Stimulated activated CD8-positive, alpha-beta memory T cell treated with anti-CD3 and anti-CD28 coated beads, Interleukin-4, amount 100 ng/mL, for 48 hours (primary cell): ENCODE results near the gene GLYATL3.
A peak's percentile ranks its signal among the peaks of the same experiment; 100 is the strongest.
"Not testable (repeated sequence)": the region's sequence is repeated elsewhere in the genome, so short reads cannot be mapped to it uniquely, and the experiment has no call there.

Experiments
- DNase-seq: peaks from one replicate; pipeline ENCODE4 v3.0.0-alpha.2; 2020

Gene GLYATL3

DNA sequence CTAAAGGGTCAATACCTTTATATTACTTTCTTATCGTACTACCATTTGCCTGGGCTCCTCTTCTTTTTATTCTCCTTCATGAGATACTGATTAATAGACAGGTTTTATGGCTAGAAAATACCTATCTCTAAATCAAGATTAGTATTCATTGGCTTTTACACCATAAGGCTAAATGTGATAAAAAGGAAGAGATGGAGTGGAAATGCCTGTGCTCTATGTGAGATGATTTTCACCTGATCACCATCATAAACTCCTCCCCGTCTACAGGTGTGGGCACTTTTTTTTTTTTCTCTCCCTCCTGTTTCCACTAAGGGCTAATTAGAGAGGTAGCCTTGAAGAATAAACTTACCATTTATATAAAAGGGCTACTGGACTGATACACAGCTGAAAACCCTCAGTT lies at the start of gene GLYATL3:
Gene GLYATL3 (plus strand): TSS at position 301 of the 400 bp plus-strand sequence. CDS start 12,068 bp downstream, outside the sequence.
- DNase-seq = no peak

GRCh38 chr6:49453221-49453620 lies 46.5 kb upstream of the GLYATL3 start:
- no peak for DNase-seq

- no peak for DNase-seq
These were observed 44.7 kb upstream of the GLYATL3 start for GRCh38 chr6:49454787-49455709.

GRCh38 chr6:49457771-49458170 lies 42.0 kb upstream of the GLYATL3 start:
- no peak for DNase-seq

DNA sequence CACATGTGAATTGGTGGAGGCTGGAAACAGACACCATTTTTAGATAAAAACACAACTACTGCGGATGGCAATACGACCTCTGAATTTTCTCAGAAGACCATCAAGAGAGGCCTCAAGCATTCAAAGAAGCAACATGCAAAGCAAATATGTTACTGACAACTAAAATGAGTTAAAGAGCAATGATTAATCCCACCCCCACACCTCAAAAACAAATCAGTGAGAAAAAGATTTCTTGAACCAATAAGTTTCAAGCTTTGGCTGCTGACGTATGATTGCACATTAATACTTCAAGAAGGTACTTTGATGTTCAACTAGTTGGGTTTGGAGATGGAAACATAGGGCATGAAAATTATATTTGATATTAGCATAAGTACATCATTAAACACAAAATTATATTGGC lies 37.7 kb upstream of the GLYATL3 start:
- DNase-seq = no peak

DNA sequence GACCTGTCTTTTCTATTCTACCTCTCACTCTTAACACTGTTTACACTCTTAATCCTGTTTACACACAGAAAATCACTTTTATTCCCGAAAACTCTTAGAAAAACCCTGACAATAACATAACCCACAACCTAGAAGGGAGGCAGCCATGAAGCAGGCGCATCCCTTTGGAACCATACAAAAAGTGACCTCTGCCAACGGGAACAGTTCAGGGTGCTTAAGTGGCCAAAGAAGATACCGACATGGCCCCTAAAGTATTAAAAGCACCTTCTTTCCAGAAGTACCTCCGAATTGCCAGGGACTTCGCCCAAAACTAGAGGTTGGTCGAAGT lies 37.2 kb upstream of the GLYATL3 start:
- no peak for DNase-seq

- DNase-seq = peak; percentile 92
These were observed 36.7 kb upstream of the GLYATL3 start, which contains the start of the genes CENPQ and MMUT for GRCh38 chr6:49462927-49463611. TSS of gene CENPQ (plus strand) at chr6:49463370. CDS start at chr6:49470177, 6,807 bp downstream. TSS of gene MMUT (minus strand) at chr6:49463253. CDS start at chr6:49459466, 3,787 bp downstream.

GRCh38 chr6:49463612-49463967 lies 36.1 kb upstream of the GLYATL3 start:
- no peak for DNase-seq

- DNase-seq = no peak
These were observed 35.0 kb upstream of the GLYATL3 start for GRCh38 chr6:49464691-49465090.

DNA sequence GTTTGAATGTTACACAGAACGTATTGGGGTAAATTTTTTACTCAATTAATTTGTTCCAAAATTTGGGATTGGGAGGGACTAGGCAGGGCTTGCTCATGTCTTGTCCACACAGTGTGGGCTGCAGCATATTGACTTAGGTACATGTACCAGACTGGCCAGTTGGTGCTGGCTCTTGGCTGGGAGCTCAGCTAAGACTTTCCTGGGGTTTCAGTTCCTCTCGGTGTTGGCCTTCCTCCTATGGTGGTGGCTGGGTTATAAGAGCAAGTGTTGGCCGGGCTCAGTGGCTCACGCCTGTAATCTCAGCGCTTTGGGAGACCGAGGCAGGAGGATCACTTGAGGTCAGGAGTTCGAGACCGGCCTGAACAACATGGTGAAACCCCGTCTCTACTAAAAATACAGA lies 31.7 kb upstream of the GLYATL3 start:
- no peak for DNase-seq

GRCh38 chr6:49476564-49476963 lies 23.2 kb upstream of the GLYATL3 start:
- not testable (repeated sequence) for DNase-seq

- no peak for DNase-seq
These were observed 20.3 kb upstream of the GLYATL3 start for GRCh38 chr6:49479308-49479970.

DNA sequence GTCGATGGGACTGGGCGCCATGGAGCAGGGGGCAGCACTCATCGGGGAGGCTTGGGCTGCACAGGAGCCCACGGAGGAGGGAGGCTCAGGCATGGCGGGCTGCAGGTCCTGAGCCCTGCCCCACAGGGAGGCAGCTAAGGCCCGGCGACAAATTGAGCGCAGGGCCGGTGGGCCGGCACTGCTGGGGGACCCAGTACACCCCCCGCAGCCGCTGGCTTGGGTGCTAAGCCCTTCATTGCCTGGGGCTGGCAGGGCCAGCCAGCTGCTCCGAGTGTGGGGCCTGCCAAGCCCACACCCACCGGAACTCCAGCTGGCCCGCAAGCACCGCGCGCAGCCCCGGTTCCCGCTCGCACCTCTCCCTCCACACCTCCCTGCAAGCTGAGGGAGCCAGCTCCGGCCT lies 17.9 kb upstream of the GLYATL3 start:
- DNase-seq = not testable (repeated sequence)

- not testable (repeated sequence) for DNase-seq
These were observed 16.3 kb upstream of the GLYATL3 start for GRCh38 chr6:49483380-49483779.

GRCh38 chr6:49490633-49491032 lies 9.1 kb upstream of the GLYATL3 start:
- DNase-seq = no peak

DNA sequence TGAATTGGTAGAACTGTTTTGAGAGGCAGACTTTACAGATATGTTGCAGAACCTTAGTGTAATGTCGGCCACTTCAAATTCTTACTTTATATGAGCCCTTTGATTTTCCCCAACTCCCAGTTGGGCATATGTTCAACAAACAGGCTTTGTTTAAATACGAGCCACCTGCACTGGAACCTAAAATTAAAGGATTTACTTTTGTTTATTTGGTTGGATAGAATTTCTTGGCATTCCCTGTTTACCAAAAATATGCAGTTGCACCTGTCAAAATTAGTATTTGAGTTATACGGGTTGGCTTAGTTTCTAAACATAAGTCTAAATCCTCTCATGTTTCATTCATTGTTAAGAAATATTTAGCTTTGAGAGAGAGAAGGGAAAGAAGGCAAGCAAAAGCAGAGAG lies 2.4 kb upstream of the GLYATL3 start:
- DNase-seq = no peak

- no peak for DNase-seq
These were observed 597 bp upstream of the GLYATL3 start for GRCh38 chr6:49499126-49499525.

DNA sequence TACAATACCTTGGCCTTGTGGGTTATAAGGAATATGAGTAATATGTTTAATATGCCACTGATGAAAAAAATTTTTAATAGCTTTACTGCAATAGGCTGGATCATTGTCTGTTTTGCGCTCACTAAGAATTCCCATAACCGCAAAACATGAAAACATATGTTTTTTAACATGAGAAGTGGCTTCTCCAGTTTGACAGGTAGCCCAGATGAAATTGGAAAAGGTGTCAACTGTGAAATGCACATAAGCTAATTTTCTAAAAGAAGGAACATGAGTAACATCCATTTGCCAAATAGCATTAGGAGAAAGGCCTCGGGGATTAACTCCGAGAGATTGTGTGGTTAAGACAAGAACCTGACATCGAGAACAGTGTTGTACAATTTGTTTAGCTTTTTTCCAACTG lies 4.9 kb downstream of the GLYATL3 start:
- no peak for DNase-seq

GRCh38 chr6:49506569-49507111 lies 6.9 kb downstream of the GLYATL3 start:
- no peak for DNase-seq

DNA sequence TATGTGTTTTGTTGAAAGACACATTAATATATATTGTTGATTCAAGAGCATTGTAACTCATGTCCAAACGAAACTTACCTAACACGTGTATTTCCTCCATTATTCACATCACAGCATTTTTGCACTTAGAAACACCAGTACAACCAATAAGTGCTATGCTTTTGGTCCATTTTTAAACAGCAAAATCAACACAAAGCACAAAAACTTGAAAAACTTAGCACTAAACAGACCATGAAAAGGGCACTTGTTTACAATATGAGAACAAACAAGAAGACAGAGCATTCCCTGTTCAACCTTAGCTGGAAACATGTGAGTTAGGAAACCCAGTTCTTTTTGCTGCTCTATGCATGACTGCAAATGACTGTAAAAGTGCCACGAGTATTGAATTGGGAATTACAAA lies 9.6 kb downstream of the GLYATL3 start:
- DNase-seq = no peak

- DNase-seq = no peak
These were observed 13.6 kb downstream of the GLYATL3 start for GRCh38 chr6:49513153-49513989.
